Effector memory CD4-positive, alpha-beta T cell (primary cell): ENCODE data around the gene ADAMTSL2.

Experiments used
- DNase-seq, 3 donors: peaks; one replicate each; pipeline ENCODE4 v3.0.0-alpha.2; 2020
- H3K27ac ChIP-seq: 2 replicates; pipeline ENCODE4 v1.7.0; 2013; ENCODE audit warnings: mild to moderate bottlenecking, low read length, moderate library complexity; ENCODE audit not compliant: insufficient read depth, poor library complexity, severe bottlenecking
- H3K27me3 ChIP-seq: replicated peaks from 2 replicates; pipeline ENCODE4 v1.7.0; 2013; ENCODE audit warnings: mild to moderate bottlenecking, low read length; ENCODE audit not compliant: insufficient read depth, control insufficient read depth, poor library complexity, severe bottlenecking
- H3K36me3 ChIP-seq: 2 replicates; pipeline ENCODE4 v1.7.0; 2013; ENCODE audit warnings: mild to moderate bottlenecking, low read length, moderate library complexity; ENCODE audit not compliant: control insufficient read depth, insufficient read depth
- H3K4me1 ChIP-seq: 2 replicates; pipeline ENCODE4 v1.7.0; 2013; ENCODE audit warnings: low read length, mild to moderate bottlenecking; ENCODE audit not compliant: control insufficient read depth, insufficient read depth, poor library complexity, severe bottlenecking
- H3K4me3 ChIP-seq: 2 replicates; pipeline ENCODE4 v1.7.0; 2013; ENCODE audit warnings: low read length, low read depth, mild to moderate bottlenecking; ENCODE audit not compliant: insufficient read depth, poor library complexity, severe bottlenecking
- H3K9me3 ChIP-seq: 2 replicates; pipeline ENCODE4 v1.7.0; 2013; ENCODE audit warnings: mild to moderate bottlenecking, low read length, moderate library complexity; ENCODE audit not compliant: control insufficient read depth

ADAMTSL2 gene

GRCh38 chr9:133518706-133519449, 15.6 kb upstream of the ADAMTSL2 start:
- no peaks in the 10 kb centered on the region for H3K9me3 ChIP-seq
- H3K4me3 ChIP-seq, result no peak overlapping the region
- DNase-seq, result no peak
- no peaks in the 10 kb centered on the region for H3K27me3 ChIP-seq
- H3K27ac ChIP-seq, result no peak overlapping the region
- H3K36me3 ChIP-seq, result no peaks in the 10 kb centered on the region
- no peaks in the 10 kb centered on the region for H3K4me1 ChIP-seq

GRCh38 chr9:133519693-133520092, 14.8 kb upstream of the ADAMTSL2 start:
- no peaks in the 10 kb centered on the region for H3K27me3 ChIP-seq
- H3K27ac ChIP-seq, result no peak overlapping the region
- H3K4me3 ChIP-seq, result no peak overlapping the region
- DNase-seq, result no peak
- H3K36me3 ChIP-seq, result no peaks in the 10 kb centered on the region
- no peaks in the 10 kb centered on the region for H3K9me3 ChIP-seq
- no peaks in the 10 kb centered on the region for H3K4me1 ChIP-seq

- no peak for DNase-seq
Observed at GRCh38 chr9:133520121-133520835, 14.2 kb upstream of the ADAMTSL2 start.

GRCh38 chr9:133521122-133522072, 13.1 kb upstream of the ADAMTSL2 start:
- Histone ChIP-seq H3K36me3 (no peaks in the 10 kb centered on the region), H3K4me3 (no peak overlapping the region), H3K27me3 (no peaks in the 10 kb centered on the region), H3K4me1 (no peaks in the 10 kb centered on the region), H3K9me3 (no peaks in the 10 kb centered on the region), H3K27ac (no peak overlapping the region)
- no peak for DNase-seq

More at GRCh38 chr9:133520121-133520835, 14.2 kb upstream of the ADAMTSL2 start:
- no peaks in the 10 kb centered on the region for H3K27me3 ChIP-seq
- no peaks in the 10 kb centered on the region for H3K36me3 ChIP-seq
- no peak overlapping the region for H3K27ac ChIP-seq
- H3K9me3 ChIP-seq, result no peaks in the 10 kb centered on the region
- H3K4me1 ChIP-seq, result no peaks in the 10 kb centered on the region
- H3K4me3 ChIP-seq, result no peak overlapping the region

- no peak for DNase-seq
- Histone ChIP-seq H3K9me3 (no peaks in the 10 kb centered on the region), H3K4me3 (no peak overlapping the region), H3K36me3 (no peaks in the 10 kb centered on the region), H3K27me3 (no peaks in the 10 kb centered on the region), H3K27ac (no peak overlapping the region), H3K4me1 (no peaks in the 10 kb centered on the region)
Observed at GRCh38 chr9:133522073-133522910, 12.2 kb upstream of the ADAMTSL2 start.

GRCh38 chr9:133523106-133523505, 11.4 kb upstream of the ADAMTSL2 start:
- no peaks in the 10 kb centered on the region for H3K9me3 ChIP-seq

GRCh38 chr9:133524146-133524545, 10.4 kb upstream of the ADAMTSL2 start:
- H3K4me3 ChIP-seq, result no peak overlapping the region
- no peaks in the 10 kb centered on the region for H3K27me3 ChIP-seq
- no peak for DNase-seq

More at GRCh38 chr9:133523106-133523505, 11.4 kb upstream of the ADAMTSL2 start:
- no peak for DNase-seq
- Histone ChIP-seq H3K27ac (no peak overlapping the region), H3K27me3 (no peaks in the 10 kb centered on the region), H3K4me1 (no peaks in the 10 kb centered on the region), H3K4me3 (no peak overlapping the region), H3K36me3 (no peaks in the 10 kb centered on the region)

GRCh38 chr9:133524679-133525228, 9.8 kb upstream of the ADAMTSL2 start, which contains the start of gene MYMK:
Gene MYMK, minus strand, starts transcription at chr9:133524959. Its CDS starts 115 bp downstream, at chr9:133524844.
- no peaks in the 10 kb centered on the region for H3K36me3 ChIP-seq
- H3K27ac ChIP-seq, result no peak within 1 kb of the TSS
- H3K4me3 ChIP-seq, result no peak within 1 kb of the TSS
- H3K9me3 ChIP-seq, result no peaks in the 10 kb centered on the region
- no peak for DNase-seq
- H3K4me1 ChIP-seq, result no peaks in the 10 kb centered on the region
- no peaks in the 10 kb centered on the region for H3K27me3 ChIP-seq

More at GRCh38 chr9:133524146-133524545, 10.4 kb upstream of the ADAMTSL2 start:
- Histone ChIP-seq H3K27ac (no peak overlapping the region), H3K4me1 (no peaks in the 10 kb centered on the region), H3K36me3 (no peaks in the 10 kb centered on the region), H3K9me3 (no peaks in the 10 kb centered on the region)

- DNase-seq, result no peak
- Histone ChIP-seq H3K4me3 (no peak overlapping the region), H3K27me3 (no peaks in the 10 kb centered on the region), H3K4me1 (no peaks in the 10 kb centered on the region), H3K9me3 (no peaks in the 10 kb centered on the region), H3K27ac (no peak overlapping the region), H3K36me3 (no peaks in the 10 kb centered on the region)
Observed at GRCh38 chr9:133525677-133526076, 8.8 kb upstream of the ADAMTSL2 start.
